ENCODE data around the gene ZNF667.

The ZNF667 gene

DNA sequence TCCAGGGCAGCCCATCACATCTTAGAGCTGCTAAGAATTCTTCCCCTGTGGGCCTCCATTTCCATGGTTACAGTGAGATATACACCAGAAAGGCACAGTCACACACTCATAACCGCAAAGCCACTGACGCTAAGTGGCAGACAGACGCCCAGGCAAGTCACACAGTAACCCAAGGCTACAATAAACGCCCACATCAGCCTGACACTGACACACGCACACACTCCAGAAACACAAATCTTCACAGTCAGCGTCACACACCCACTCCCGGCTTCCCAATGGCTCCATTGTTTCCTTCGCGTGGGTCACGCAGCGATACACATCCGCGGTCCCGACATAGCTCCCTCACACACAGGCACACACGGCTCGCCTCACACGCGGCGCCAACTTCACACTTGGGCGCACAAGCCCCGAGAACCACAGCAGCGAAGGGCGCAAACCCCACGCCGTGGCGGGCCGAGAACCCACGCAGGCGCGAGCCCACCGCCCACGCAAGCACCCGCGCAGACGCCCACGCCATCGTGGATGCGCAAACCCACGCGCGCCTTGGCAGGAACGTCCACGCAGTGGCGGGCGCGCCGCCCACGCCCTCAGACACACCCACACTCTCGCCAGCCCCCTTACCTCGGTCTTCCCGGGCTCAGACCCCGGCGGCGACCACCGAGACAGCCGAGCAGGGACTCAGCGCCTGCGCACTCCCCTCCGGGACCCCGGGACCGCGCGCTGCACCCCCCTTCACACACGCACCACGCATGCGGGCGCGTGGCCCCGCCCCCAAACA is at the start of gene ZNF667:
TSS of gene ZNF667 (minus strand) at position 695 of the 778 bp plus-strand sequence. CDS start 14,975 bp downstream, outside the sequence.
- Mint-ChIP-seq H3K27me3 (peaks cover 27% of the 10 kb centered on the region), H3K4me1 (peaks cover 11% of the 10 kb centered on the region), H3K27ac (peak within 1 kb of the TSS; percentile 95), H3K4me3 (peak within 1 kb of the TSS; percentile 93), H3K9me3 (peaks cover 40% of the 10 kb centered on the region), H3K36me3 (peaks cover 30% of the 10 kb centered on the region)

DNA sequence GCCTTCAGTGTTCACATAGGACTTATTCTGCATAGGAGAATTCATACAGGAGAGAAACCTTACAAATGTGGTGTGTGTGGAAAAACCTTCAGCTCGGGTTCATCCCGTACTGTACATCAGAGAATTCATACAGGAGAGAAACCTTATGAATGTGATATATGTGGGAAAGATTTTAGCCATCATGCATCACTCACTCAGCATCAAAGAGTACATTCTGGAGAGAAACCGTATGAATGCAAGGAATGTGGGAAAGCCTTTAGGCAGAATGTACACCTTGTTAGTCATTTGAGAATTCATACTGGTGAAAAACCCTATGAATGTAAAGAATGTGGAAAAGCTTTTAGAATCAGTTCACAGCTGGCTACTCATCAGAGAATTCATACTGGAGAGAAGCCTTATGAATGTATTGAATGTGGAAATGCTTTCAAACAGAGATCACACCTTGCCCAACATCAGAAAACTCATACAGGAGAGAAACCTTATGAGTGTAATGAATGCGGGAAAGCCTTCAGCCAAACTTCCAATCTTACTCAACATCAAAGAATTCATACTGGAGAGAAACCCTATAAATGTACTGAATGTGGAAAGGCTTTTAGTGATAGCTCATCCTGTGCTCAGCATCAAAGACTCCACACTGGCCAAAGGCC is 48.2 kb upstream of the ZNF667 start:
- no peaks in the 10 kb centered on the region for H3K27me3 Mint-ChIP-seq
- H3K4me1 Mint-ChIP-seq, result no peaks in the 10 kb centered on the region
- no peak overlapping the region for H3K4me3 Mint-ChIP-seq
- H3K9me3 Mint-ChIP-seq, result peaks cover 47% of the 10 kb centered on the region
- peaks cover 41% of the 10 kb centered on the region for H3K36me3 Mint-ChIP-seq
- no peak overlapping the region for H3K27ac Mint-ChIP-seq

DNA sequence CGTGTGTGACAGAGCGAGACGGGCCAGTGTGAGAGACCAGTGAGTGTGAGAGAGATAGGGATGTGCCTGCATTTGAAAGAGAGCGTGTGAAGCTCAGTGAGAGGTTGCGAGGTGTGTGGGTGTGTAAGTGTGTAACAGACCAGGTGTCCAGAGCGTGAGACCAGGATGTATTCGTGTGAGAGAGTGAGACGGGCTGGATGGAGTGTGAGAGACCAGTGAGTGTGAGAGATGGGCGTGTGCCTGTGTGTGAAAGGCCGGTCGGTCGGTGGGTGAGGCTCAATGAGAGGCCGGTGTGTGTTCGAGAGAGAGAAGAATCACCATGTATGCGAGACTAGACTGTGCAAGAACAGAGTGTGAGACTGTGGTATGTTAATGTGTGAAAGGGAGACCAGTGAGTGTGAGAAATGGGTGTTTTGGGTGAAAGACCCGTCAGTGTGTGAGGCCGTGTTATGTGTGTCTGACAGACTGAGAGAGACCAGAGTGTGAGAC is 31.2 kb upstream of the ZNF667 start:
- peaks cover 10% of the 10 kb centered on the region for H3K9me3 Mint-ChIP-seq
- H3K4me3 Mint-ChIP-seq, result no peak overlapping the region
- no peak overlapping the region for H3K27ac Mint-ChIP-seq
- H3K36me3 Mint-ChIP-seq, result peaks cover 14% of the 10 kb centered on the region
- peaks cover 4% of the 10 kb centered on the region for H3K27me3 Mint-ChIP-seq
- H3K4me1 Mint-ChIP-seq, result peaks cover 6% of the 10 kb centered on the region

DNA sequence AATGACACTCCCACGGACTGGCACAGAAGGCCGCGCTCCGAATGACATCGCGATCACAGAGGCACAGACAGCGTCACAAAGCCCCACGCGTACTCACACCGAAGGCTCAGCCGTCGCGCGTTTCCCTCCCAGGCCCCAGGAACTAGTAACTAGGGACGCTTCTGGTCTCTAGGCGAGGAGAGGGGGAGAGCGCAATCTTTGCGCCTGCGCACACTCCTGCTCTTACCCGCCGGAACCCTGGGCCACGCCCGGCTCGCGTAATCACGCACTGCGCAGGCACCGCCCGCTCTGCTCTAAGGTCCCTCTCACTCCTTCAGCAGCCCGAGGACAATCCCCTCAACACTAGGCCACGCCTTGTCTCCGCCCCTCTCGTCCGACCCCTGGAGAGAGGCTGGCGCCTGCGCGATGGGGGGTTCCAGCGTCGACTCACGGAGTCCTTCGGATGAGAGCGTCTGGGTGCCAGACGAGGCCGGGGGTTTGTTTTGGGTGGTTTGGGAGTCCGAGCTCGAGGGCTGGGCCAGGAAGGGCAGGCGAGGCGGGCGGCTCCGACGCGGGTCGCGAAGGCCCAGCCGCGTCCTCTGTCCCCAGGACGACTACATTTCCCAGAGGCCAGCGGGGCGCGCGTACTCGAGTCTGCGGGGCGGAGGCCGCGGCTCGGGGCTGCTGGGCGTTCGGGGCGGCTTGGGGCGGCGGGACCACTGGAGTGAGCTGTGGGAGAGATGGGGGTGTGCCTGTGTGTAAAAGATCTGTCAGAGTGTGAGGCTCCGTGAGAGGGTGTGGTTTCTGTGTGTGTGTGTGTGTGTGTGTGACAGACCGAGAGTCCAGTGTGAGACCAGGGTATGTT is 30.5 kb upstream of the ZNF667 start, which contains the start of gene ZNF471:
TSS of gene ZNF471 (plus strand) at position 410 of the 844 bp plus-strand sequence. CDS start 3,717 bp downstream, outside the sequence.
- peaks cover 6% of the 10 kb centered on the region for H3K4me1 Mint-ChIP-seq
- H3K27ac Mint-ChIP-seq, result peak within 1 kb of the TSS; percentile 79
- H3K4me3 Mint-ChIP-seq, result no peak within 1 kb of the TSS

DNA sequence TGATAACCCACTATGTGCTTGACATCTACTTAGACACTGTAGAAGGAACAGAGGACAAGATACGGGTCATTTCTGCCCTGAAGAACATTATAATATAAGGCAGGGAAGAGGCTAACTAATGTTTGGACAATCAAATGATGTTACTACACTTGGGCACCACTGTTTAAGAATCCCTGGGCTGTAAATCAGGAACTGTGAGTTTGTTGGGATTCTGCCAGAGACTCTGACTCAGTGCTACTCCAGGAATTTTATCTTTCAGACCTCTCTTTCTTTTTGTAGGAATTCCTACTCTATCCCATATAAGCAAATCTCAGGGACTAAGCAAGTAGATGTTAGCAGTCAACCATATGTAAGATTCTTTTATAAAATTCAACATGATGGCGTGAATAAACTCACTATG is 27.4 kb upstream of the ZNF667 start:
- Mint-ChIP-seq H3K9me3 (peaks cover 22% of the 10 kb centered on the region), H3K36me3 (peaks cover 12% of the 10 kb centered on the region), H3K27me3 (peaks cover 4% of the 10 kb centered on the region), H3K4me3 (no peak overlapping the region), H3K27ac (no peak overlapping the region), H3K4me1 (peaks cover 6% of the 10 kb centered on the region)

More for the DNA sequence above, 30.5 kb upstream of the ZNF667 start, which contains the start of gene ZNF471:
- peaks cover 13% of the 10 kb centered on the region for H3K36me3 Mint-ChIP-seq
- H3K27me3 Mint-ChIP-seq, result peaks cover 4% of the 10 kb centered on the region
- peaks cover 9% of the 10 kb centered on the region for H3K9me3 Mint-ChIP-seq

DNA sequence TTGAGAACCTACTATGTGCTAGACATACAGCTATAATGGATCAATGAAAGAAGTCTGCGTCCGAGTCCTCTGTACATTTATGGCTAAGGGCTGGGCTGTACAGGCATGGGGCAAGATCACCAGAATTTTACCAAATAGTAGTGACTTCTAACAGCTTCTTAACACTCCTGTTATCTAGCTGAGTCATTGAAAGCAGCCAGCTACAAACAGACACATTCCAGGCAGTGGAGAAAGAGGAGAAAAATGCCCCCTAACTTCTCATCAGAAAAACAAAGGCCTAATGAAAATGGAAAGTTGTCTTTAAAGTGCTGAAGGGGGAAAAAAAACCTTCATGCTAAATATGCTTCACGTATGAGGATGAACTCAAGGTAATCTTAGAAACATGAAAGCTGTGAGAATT is 14.3 kb upstream of the ZNF667 start:
- Mint-ChIP-seq H3K27ac (no peak overlapping the region), H3K9me3 (peaks cover 65% of the 10 kb centered on the region), H3K27me3 (peaks cover 2% of the 10 kb centered on the region), H3K36me3 (peaks cover 19% of the 10 kb centered on the region), H3K4me3 (no peak overlapping the region), H3K4me1 (no peaks in the 10 kb centered on the region)

DNA sequence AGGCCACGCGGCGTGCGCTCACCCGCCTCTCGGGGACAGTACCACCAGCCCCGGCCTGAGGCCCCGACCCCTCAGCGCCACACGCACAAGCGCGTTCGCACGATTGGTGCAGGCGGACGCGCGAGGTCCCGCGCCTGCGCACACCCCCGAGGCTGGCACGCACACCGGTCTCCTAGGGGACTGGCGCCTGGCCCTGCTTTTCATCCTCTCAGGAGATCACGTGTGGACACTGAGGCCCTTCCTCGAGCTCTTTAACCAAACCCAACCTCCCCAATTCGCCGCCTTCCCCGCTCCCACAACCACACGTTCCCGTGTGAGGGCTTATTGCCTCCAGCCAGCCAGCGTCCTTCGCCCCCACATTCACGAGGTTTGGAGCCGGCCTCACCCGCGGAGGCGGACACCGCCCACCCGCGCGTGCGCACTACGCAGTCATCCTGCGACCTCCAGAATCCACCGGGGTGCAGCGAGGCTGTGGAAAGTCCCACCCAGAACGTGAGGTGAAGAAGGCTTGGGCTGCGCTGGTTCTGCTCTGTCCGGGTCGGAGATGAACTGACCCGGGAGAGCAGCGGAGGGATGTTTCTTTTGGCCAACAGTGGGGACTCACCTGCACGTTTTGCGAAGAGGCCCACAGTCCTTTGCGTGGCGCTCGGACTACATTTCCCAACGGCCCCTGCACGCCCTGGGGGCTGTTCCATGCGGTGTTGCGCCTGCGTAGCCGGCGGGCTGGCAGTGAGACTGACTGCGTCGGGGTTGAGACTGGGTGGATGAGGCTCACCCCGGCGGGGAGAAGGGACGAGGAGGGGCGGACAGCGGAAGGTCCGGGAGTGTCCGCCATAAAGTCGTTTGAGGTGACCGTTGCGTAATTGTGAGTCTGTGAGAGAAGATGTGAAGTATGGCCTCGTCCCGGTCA is 539 bp upstream of the ZNF667 start:
- H3K4me3 Mint-ChIP-seq, result peak overlapping the region; percentile 93
- H3K9me3 Mint-ChIP-seq, result peaks cover 32% of the 10 kb centered on the region
- peaks cover 11% of the 10 kb centered on the region for H3K4me1 Mint-ChIP-seq
- H3K27ac Mint-ChIP-seq, result peak overlapping the region; percentile 95
- H3K36me3 Mint-ChIP-seq, result peaks cover 24% of the 10 kb centered on the region
- H3K27me3 Mint-ChIP-seq, result peaks cover 24% of the 10 kb centered on the region

DNA sequence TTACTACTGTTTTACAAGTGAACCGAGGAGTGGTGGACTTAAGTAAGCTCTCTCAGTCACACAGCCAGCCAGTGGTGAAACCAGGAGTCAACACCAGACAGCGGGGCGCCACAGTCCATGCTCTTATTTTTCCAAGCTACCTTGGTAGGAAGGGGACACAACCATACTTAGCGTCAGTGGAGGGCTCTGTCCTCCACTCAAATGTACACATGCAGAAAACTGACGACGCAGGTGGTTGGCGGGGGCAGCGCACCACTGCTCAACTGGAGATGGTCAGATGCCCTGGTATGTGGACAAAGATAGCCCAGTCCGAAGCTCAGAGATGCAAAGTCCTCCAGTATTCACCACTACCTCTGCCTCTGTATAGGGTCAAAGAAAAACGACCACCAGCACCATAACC is 1.1 kb downstream of the ZNF667 start:
- Mint-ChIP-seq H3K4me3 (no peak overlapping the region), H3K9me3 (peaks cover 43% of the 10 kb centered on the region), H3K4me1 (peaks cover 11% of the 10 kb centered on the region), H3K27ac (no peak overlapping the region), H3K27me3 (peaks cover 27% of the 10 kb centered on the region), H3K36me3 (peaks cover 28% of the 10 kb centered on the region)

DNA sequence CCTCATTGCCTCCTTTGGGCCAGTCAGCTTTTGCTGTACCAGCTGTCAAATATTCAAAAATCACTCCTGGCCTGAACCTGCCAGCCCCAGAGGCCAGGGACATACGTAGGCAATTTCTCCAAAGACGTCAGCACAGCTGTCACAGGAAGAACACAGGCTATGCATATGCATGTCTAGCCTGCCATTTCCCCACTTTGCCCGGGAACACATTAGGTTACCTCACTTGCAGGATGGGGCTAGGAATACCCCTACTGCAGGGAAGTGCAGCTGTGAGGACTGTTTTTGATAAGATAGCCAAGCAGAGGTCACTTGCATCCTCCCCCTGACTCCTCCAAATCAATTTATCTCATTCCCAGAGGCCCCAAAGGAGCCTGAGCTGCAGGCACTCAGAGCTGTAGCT is 2.8 kb downstream of the ZNF667 start:
- H3K9me3 Mint-ChIP-seq, result peaks cover 46% of the 10 kb centered on the region
- H3K4me3 Mint-ChIP-seq, result no peak overlapping the region
- peaks cover 27% of the 10 kb centered on the region for H3K36me3 Mint-ChIP-seq
- peaks cover 11% of the 10 kb centered on the region for H3K4me1 Mint-ChIP-seq
- peaks cover 22% of the 10 kb centered on the region for H3K27me3 Mint-ChIP-seq
- H3K27ac Mint-ChIP-seq, result no peak overlapping the region

DNA sequence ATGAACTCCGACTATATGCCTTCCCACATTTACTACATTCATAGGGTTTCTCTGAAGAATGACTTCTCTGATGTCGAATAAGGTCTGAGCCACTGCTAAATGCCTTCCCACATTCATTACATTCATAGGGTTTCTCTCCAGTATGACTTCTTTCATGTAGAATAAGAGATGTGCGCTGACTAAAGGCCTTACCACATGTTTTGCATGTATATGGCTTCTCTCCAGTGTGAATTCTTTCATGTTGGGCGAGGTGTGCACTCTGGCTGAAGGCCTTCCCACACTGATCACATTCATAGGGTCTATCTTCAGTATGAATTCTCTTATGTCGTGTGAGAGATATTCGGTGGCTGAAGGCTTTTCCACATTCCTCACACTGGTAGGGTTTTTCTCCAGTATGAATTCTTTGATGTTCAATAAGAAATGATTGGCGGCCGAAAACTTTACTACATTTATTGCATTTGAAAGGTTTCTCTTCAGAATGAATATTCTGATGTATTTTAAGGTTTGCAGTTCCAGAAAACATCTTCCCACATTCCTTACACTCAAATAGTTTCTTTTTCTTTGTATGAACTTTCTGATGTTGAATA is 35.8 kb downstream of the ZNF667 start:
- no peaks in the 10 kb centered on the region for H3K4me1 Mint-ChIP-seq
- H3K9me3 Mint-ChIP-seq, result peaks cover 39% of the 10 kb centered on the region
- H3K27me3 Mint-ChIP-seq, result no peaks in the 10 kb centered on the region
- H3K27ac Mint-ChIP-seq, result no peak overlapping the region
- no peak overlapping the region for H3K4me3 Mint-ChIP-seq
- H3K36me3 Mint-ChIP-seq, result peaks cover 23% of the 10 kb centered on the region

DNA sequence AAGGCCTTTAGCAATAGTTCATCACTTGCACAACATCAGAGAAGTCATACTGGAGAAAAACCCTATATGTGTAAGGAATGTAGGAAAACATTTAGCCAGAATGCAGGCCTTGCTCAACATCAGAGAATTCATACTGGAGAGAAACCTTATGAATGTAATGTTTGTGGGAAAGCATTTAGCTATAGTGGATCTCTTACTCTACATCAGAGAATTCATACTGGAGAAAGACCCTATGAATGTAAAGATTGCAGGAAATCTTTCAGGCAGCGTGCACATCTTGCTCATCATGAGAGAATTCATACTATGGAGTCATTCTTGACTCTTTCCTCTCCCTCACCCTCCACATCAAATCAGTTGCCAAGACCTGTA is 53.2 kb downstream of the ZNF667 start:
- Mint-ChIP-seq H3K27ac (no peak overlapping the region), H3K4me1 (no peaks in the 10 kb centered on the region), H3K27me3 (no peaks in the 10 kb centered on the region), H3K36me3 (peaks cover 63% of the 10 kb centered on the region), H3K9me3 (peaks cover 25% of the 10 kb centered on the region), H3K4me3 (no peak overlapping the region)

DNA sequence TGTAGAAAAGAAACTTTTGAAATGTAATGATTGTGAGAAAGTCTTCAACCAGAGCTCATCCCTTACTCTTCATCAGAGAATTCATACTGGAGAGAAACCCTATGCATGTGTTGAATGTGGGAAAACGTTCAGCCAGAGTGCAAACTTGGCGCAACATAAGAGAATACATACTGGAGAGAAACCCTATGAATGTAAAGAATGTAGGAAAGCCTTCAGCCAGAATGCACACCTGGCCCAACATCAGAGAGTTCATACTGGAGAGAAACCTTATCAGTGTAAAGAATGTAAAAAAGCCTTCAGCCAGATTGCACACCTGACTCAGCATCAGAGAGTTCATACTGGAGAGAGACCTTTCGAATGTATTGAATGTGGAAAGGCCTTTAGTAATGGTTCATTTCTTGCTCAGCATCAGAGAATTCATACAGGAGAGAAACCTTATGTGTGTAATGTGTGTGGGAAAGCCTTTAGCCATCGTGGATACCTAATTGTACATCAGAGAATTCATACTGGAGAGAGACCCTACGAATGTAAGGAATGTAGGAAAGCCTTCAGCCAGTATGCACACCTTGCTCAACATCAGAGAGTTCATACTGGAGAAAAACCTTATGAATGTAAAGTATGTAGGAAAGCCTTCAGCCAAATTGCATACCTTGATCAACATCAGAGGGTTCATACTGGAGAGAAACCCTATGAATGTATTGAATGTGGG is 53.7 kb downstream of the ZNF667 start:
- peaks cover 68% of the 10 kb centered on the region for H3K36me3 Mint-ChIP-seq
- H3K4me1 Mint-ChIP-seq, result no peaks in the 10 kb centered on the region
- H3K4me3 Mint-ChIP-seq, result no peak overlapping the region
- peaks cover 30% of the 10 kb centered on the region for H3K9me3 Mint-ChIP-seq
- H3K27me3 Mint-ChIP-seq, result no peaks in the 10 kb centered on the region
- no peak overlapping the region for H3K27ac Mint-ChIP-seq

DNA sequence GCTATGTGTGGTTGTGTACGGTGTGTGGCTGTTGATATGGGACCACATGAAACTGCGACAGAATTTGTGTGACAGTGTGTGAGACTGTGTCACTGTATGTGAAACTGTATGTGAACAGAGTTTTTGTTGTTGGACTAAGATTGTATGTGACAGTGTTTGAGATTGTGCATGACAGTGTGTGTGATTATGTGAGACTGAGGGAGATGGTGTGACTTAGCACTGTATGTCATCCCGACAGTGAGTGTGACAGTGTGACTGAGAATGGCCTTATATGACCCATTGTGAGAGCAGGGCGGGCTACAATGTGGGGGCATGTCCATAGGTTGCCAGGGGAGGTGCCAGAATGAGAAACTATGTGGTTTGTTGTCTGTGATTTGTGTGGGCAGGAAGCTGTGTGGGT is 72.1 kb downstream of the ZNF667 start:
- Mint-ChIP-seq H3K9me3 (peaks cover 43% of the 10 kb centered on the region), H3K27ac (peak overlapping the region; percentile 100), H3K27me3 (no peaks in the 10 kb centered on the region), H3K4me3 (peak overlapping the region; percentile 88), H3K36me3 (peaks cover 52% of the 10 kb centered on the region), H3K4me1 (peaks cover 32% of the 10 kb centered on the region)

DNA sequence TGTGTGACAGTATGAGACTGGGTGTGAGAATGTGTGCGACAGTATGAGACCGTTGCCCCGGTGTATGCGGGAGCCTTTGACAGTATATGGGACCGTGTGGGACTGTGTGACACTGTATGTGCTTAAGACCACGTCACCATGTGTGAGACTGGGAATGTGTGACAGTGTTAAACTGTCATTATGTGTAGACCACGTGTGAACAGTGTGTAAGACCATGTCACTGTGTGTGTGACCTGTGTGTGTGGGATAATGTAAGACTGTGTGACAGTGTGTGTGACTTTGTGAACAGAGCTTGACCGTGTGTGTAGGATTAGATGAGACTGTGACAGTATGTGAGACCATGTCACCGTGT is 72.5 kb downstream of the ZNF667 start:
- Mint-ChIP-seq H3K36me3 (peaks cover 49% of the 10 kb centered on the region), H3K4me3 (peak overlapping the region; percentile 88), H3K9me3 (peaks cover 40% of the 10 kb centered on the region), H3K27ac (peak overlapping the region; percentile 100), H3K27me3 (no peaks in the 10 kb centered on the region), H3K4me1 (peaks cover 32% of the 10 kb centered on the region)

All from activated naive CD4-positive, alpha-beta T cell treated with anti-CD3 and anti-CD28 coated beads, Interleukin-2, amount 50 U/mL, for 24 hours (primary cell).